Nephron (organoid): ENCODE measurements around the gene TMEM225.

ENCODE experiments used
- H3K27ac Mint-ChIP-seq, 3 experiments: 2 replicates each; pipeline ENCODE4 v1.8.0; 2020; ENCODE audit warnings: mixed read lengths in 3 of 3, mild to moderate bottlenecking in 2 of 3, moderate library complexity in 1 of 3
- H3K27me3 Mint-ChIP-seq: 2 replicates; pipeline ENCODE4 v1.8.0; 2021; ENCODE audit warnings: low read depth, mild to moderate bottlenecking, moderate library complexity, mixed read lengths
- H3K36me3 Mint-ChIP-seq: 2 replicates; pipeline ENCODE4 v1.8.0; 2020; ENCODE audit warnings: low read depth, mixed read lengths
- H3K4me1 Mint-ChIP-seq: 2 replicates; pipeline ENCODE4 v1.8.0; 2020; ENCODE audit warnings: mixed read lengths
- H3K4me3 Mint-ChIP-seq, 3 experiments: 2 replicates each; pipeline ENCODE4 v1.8.0; 2020; ENCODE audit warnings: mild to moderate bottlenecking in 3 of 3, mixed read lengths in 3 of 3, moderate library complexity in 2 of 3
- H3K9me3 Mint-ChIP-seq: 2 replicates; pipeline ENCODE4 v1.8.0; 2020; ENCODE audit warnings: mixed read lengths
- CTCF ChIP-seq, 3 experiments: fragments of 200-600 bp; sonication (generic); IDR thresholded peaks; one replicate each; pipeline ENCODE4 v1.5.0; 2021; ENCODE audit warnings: antibody characterized with exemption in 3 of 3; ENCODE audit not compliant: unreplicated experiment in 3 of 3

TMEM225 gene

DNA sequence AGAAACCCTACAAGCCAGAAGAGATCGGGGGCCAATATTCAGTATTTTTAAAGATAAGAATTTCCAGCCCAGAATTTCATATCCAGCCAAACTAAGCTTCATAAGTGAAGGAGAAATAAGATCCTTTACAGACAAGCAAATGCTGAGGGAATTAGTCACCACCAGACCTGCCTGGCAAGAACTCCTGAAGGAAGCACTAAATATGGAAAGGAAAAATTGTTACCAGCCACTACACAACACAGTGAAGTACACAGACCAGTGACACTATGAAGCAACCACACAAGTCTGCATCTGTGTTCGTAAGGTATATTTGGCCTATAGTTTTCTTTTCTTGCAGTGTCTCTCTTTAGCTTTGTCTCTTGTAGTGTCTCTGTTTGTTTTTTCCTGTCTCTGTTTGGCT lies 29.0 kb downstream of the TMEM225 start:
- H3K9me3 Mint-ChIP-seq, result peaks cover 22% of the 10 kb centered on the region
- TF ChIP-seq CTCF (IDR thresholded peaks at IDR 0.05; ENCODE audit: unreplicated experiment in 3 of 3), result no peak
- H3K4me1 Mint-ChIP-seq, result no peaks in the 10 kb centered on the region
- no peak overlapping the region for H3K4me3 Mint-ChIP-seq
- H3K27me3 Mint-ChIP-seq, result peaks cover 6% of the 10 kb centered on the region
- H3K36me3 Mint-ChIP-seq, result no peaks in the 10 kb centered on the region
- H3K27ac Mint-ChIP-seq, result no peak overlapping the region

DNA sequence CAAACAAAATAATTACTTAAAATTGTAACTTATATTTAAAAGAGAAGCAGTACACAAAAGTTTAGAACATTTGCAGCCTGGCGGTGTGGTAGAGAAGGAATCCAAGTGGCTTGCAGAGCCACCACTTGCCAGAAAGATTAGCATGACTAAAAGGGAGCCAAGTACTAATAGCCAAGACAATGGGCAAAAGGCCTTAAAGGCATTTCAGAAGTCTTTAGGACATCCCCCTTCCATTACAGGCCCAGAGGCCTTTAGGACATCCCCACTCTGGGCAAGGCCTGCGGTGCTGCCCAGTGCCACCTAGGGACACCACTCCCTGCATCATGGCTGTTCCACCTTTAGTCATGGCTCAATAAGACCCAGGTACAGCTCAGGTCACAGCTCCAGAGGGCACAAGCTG lies 32.4 kb downstream of the TMEM225 start:
- H3K4me1 Mint-ChIP-seq, result no peaks in the 10 kb centered on the region
- no peak overlapping the region for H3K27ac Mint-ChIP-seq
- no peak for TF ChIP-seq CTCF (IDR thresholded peaks at IDR 0.05; ENCODE audit: unreplicated experiment in 3 of 3)
- H3K9me3 Mint-ChIP-seq, result peaks cover 22% of the 10 kb centered on the region
- H3K27me3 Mint-ChIP-seq, result peaks cover 11% of the 10 kb centered on the region
- H3K4me3 Mint-ChIP-seq, result no peak overlapping the region
- no peaks in the 10 kb centered on the region for H3K36me3 Mint-ChIP-seq

DNA sequence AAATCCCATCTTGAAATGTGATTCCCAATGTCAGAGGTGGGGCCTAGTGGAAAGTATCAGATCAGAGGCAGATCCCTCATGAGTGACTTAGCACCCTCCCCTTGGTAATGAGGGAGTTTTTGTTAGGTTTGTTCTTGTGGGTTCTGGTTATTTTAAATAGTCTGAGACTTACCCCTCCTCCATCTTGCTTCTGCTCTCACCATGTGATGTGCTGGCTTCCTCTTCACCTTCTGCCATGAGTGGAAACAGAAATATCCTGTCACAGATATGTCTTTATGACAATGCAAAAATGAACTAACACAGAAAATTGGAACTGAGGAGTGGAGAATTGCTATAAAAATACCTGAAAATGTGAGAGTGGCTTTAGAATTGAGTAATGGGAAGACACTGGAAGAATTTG lies 33.1 kb downstream of the TMEM225 start:
- Mint-ChIP-seq H3K36me3 (no peaks in the 10 kb centered on the region), H3K4me1 (no peaks in the 10 kb centered on the region), H3K9me3 (peaks cover 16% of the 10 kb centered on the region), H3K4me3 (no peak overlapping the region), H3K27me3 (peaks cover 11% of the 10 kb centered on the region), H3K27ac (no peak overlapping the region)
- no peak for TF ChIP-seq CTCF (IDR thresholded peaks at IDR 0.05; ENCODE audit: unreplicated experiment in 3 of 3)

DNA sequence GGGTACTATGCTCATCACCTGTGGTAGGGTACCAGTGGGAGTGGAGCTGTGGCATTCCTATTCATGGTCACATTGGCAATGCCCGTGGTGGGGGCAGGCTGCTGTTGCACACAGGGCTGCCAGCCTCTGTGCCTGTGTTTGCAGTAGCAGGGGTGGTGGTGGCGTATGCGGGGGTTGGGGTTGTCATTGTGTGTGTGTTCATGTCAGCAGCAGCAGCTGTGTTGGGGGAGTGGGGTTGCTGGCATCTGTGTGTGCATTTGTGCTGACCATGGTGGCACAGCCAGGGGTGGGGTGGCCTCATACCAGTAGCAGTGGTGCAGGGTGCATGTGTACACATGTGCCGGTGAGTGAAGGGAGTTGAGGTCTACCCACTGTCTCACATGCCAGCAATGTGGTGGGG lies 34.4 kb downstream of the TMEM225 start:
- H3K36me3 Mint-ChIP-seq, result no peaks in the 10 kb centered on the region
- no peaks in the 10 kb centered on the region for H3K4me1 Mint-ChIP-seq
- no peak for TF ChIP-seq CTCF (IDR thresholded peaks at IDR 0.05; ENCODE audit: unreplicated experiment in 3 of 3)
- H3K9me3 Mint-ChIP-seq, result peaks cover 11% of the 10 kb centered on the region
- peaks cover 11% of the 10 kb centered on the region for H3K27me3 Mint-ChIP-seq
- H3K27ac Mint-ChIP-seq, result no peak overlapping the region
- no peak overlapping the region for H3K4me3 Mint-ChIP-seq

DNA sequence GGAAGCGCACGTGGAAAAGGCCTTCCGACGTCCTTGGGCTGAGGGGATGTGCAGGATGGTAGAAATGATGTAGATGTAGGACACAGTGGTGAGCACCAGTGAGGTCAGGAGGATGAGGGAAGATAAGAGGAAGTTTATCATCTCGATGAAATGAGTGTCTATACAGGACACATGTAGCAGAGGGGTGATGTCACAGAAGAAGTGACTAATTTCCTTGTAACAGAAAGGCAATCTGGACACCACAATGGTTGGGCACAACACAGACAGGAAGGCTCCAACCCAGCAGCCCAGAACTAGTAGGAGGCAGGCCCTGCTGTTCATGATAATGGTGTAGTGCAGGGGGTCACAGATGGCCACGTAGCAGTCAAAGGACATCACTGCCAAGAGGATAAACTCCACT lies 44.3 kb downstream of the TMEM225 start:
- no peaks in the 10 kb centered on the region for H3K4me1 Mint-ChIP-seq
- H3K9me3 Mint-ChIP-seq, result peaks cover 3% of the 10 kb centered on the region
- H3K27ac Mint-ChIP-seq, result peak overlapping the region in 1 of 3 experiments; percentile 41
- H3K27me3 Mint-ChIP-seq, result peaks cover 4% of the 10 kb centered on the region
- no peak for TF ChIP-seq CTCF (IDR thresholded peaks at IDR 0.05; ENCODE audit: unreplicated experiment in 3 of 3)
- no peaks in the 10 kb centered on the region for H3K36me3 Mint-ChIP-seq
- no peak overlapping the region for H3K4me3 Mint-ChIP-seq

- TF ChIP-seq CTCF (IDR thresholded peaks at IDR 0.05; ENCODE audit: unreplicated experiment in 3 of 3), result no peak
- peaks cover 4% of the 10 kb centered on the region for H3K27me3 Mint-ChIP-seq
- H3K9me3 Mint-ChIP-seq, result peaks cover 3% of the 10 kb centered on the region
- H3K4me1 Mint-ChIP-seq, result no peaks in the 10 kb centered on the region
- H3K36me3 Mint-ChIP-seq, result no peaks in the 10 kb centered on the region
- no peak overlapping the region for H3K27ac Mint-ChIP-seq
- H3K4me3 Mint-ChIP-seq, result no peak overlapping the region
Observed at GRCh38 chr11:123839131-123839530, 46.3 kb downstream of the TMEM225 start.
